IMR-90 (cell line): ENCODE measurements around the gene ACYP2.

Experiments
- MAFK ChIP-seq: IDR thresholded peaks from 2 replicates; pipeline ENCODE4 v1.6.1; 2012; ENCODE audit warnings: low read depth, low read length, improper control_type of control experiment
- MXI1 ChIP-seq: IDR thresholded peaks from 2 replicates; pipeline ENCODE4 v1.6.1; 2012; ENCODE audit warnings: low read depth, mild to moderate bottlenecking, low read length, moderate library complexity, borderline replicate concordance
- NFE2L2 ChIP-seq: fragments of 150-350 bp; IDR thresholded peaks from 2 replicates; pipeline ENCODE4 v1.6.1; 2016; ENCODE audit warnings: low read depth, mild to moderate bottlenecking, low read length
- POLR2A ChIP-seq: IDR thresholded peaks from 2 replicates; pipeline ENCODE4 v1.6.1; 2012; ENCODE audit warnings: mild to moderate bottlenecking, low read depth, low read length
- RAD21 ChIP-seq: IDR thresholded peaks from 2 replicates; pipeline ENCODE4 v1.6.1; 2012; ENCODE audit warnings: low read length, improper control_type of control experiment
- SMC3 ChIP-seq: fragments of 150-350 bp; IDR thresholded peaks from 2 replicates; pipeline ENCODE4 v1.6.1; 2016; ENCODE audit warnings: low read depth, mild to moderate bottlenecking, antibody characterized with exemption, low read length, moderate library complexity
- TF ChIP-seq, protein P1 (sequence below): conservative IDR thresholded peaks from 2 replicates; pipeline ENCODE4 v1.5.1; 2012; ENCODE audit warnings: mild to moderate bottlenecking, low read depth, low read length, improper control_type of control experiment

- TF ChIP-seq, protein P1, sequence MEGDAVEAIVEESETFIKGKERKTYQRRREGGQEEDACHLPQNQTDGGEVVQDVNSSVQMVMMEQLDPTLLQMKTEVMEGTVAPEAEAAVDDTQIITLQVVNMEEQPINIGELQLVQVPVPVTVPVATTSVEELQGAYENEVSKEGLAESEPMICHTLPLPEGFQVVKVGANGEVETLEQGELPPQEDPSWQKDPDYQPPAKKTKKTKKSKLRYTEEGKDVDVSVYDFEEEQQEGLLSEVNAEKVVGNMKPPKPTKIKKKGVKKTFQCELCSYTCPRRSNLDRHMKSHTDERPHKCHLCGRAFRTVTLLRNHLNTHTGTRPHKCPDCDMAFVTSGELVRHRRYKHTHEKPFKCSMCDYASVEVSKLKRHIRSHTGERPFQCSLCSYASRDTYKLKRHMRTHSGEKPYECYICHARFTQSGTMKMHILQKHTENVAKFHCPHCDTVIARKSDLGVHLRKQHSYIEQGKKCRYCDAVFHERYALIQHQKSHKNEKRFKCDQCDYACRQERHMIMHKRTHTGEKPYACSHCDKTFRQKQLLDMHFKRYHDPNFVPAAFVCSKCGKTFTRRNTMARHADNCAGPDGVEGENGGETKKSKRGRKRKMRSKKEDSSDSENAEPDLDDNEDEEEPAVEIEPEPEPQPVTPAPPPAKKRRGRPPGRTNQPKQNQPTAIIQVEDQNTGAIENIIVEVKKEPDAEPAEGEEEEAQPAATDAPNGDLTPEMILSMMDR, result no peak
- TF ChIP-seq POLR2A (no peak), SMC3 (no peak), RAD21 (no peak), MXI1 (no peak), NFE2L2 (no peak), MAFK (no peak)
Observed at GRCh38 chr2:54348646-54349045, 233.2 kb downstream of the ACYP2 start.
